Measurements from ENCODE around the gene AKAP8L. TPM values are rescaled to one million over a fixed set of nuclear protein-coding genes. Genes with fewer than 3 reads are reported as not detected.

The AKAP8L gene
- 10 to 100 TPM; 96.3 to 98.2 TPM for total RNA-seq

- peak within 1 kb of the TSS; percentile 97 for H3K27ac Mint-ChIP-seq
Measured at GRCh38 chr19:15418579-15419412, at the start of gene AKAP8L. Gene AKAP8L, minus strand, starts transcription at chr19:15418988. Its CDS starts 65 bp downstream, at chr19:15418923.

GRCh38 chr19:15467734-15468214, 49.0 kb upstream of the AKAP8L start:
- Mint-ChIP-seq H3K27ac (peak overlapping the region; percentile 98), H3K4me3 (peak overlapping the region; percentile 17), H3K27me3 (peaks cover 8% of the 10 kb centered on the region), H3K36me3 (ENCODE audit: low read depth) (peaks cover 39% of the 10 kb centered on the region), H3K4me1 (peaks cover 59% of the 10 kb centered on the region), H3K9me3 (no peaks in the 10 kb centered on the region)
- ChIA-PET CTCF (interaction anchor here (1.1 to 3.0 kb wide), 6 partner anchors 43 to 88 kb away, joined by 3 to 28 read pairs (median 4); partner anchors contain the start of genes AKAP8 and AKAP8L), POLR2A (interaction anchor here (0.7 to 9.5 kb wide), 15 partner anchors 12 to 376 kb away, joined by 3 to 124 read pairs (median 10); partner anchors contain the start of genes AKAP8, AKAP8L, PGLYRP2 and WIZ)
- DNase-seq: no peak

More at GRCh38 chr19:15418579-15419412, at the start of gene AKAP8L:
- CTCF ChIA-PET: interaction anchor here (0.5 to 7.0 kb wide), 44 partner anchors 9 to 903 kb away, joined by 3 to 242 read pairs (median 4); partner anchors contain the start of genes AKAP8, BRD4, PGLYRP2 and RASAL3
- H3K9me3 Mint-ChIP-seq: peaks cover 3% of the 10 kb centered on the region
- POLR2A ChIA-PET: interaction anchor here (0.5 to 6.9 kb wide), 33 partner anchors 9 to 418 kb away, joined by 3 to 108 read pairs (median 4); partner anchors contain the start of genes AKAP8, BRD4, RASAL3 and WIZ
- peak within 1 kb of the TSS; percentile 97 for H3K4me3 Mint-ChIP-seq
- DNase-seq: peak; percentile 99
- peaks cover 35% of the 10 kb centered on the region for H3K36me3 Mint-ChIP-seq (ENCODE audit: low read depth)
- H3K4me1 Mint-ChIP-seq: peaks cover 42% of the 10 kb centered on the region
- H3K27me3 Mint-ChIP-seq: no peaks in the 10 kb centered on the region

DNA sequence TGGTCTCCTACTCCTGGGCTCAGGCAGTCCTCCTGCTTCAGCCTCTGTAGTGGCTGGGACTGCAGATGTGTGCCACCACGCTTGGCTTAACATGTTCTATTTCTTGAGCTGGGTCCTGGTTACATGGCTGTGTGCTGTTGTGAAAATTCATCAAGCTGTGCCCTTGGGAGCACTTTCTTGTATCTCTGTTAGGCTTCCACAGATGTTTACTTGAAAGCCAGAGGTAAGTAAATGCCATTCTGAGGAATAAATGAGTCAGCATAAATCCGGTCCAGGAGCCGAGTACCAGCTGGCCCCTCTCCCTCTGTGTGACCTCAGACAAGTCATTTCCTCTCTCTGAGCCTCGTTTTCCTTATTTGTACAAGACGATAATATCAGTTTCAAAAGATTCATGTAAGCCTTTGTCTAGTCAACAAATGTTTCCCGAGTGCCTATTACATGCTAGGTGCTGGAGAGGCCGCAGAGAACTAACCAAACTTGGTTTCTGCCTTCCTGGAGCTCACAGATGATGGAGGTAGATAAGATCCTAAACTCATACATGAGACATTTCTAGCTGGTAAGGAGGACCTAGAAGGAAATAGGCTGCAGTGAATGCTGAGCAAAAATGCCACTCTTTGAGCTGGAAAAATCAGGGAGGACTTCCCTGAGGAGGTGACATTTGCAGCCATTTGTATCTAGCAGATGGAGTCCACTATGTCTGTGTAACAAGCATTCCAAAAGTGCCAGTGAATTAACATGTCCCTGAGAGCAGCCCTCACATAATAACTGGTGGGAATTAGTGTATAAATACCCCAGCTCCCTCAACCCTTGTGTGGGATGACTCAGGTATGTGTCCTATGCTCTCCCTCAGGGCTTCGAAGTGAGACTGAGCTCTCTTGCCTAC, 48.3 kb upstream of the AKAP8L start:
- DNase-seq: peak; percentile 83
- CTCF ChIA-PET: interaction anchor here (0.7 to 3.0 kb wide), 7 partner anchors 44 to 949 kb away, joined by 3 to 28 read pairs (median 4); partner anchors contain the start of genes AKAP8 and AKAP8L
- H3K36me3 Mint-ChIP-seq (ENCODE audit: low read depth): peaks cover 45% of the 10 kb centered on the region
- H3K27me3 Mint-ChIP-seq: peaks cover 8% of the 10 kb centered on the region
- peak overlapping the region; percentile 98 for H3K27ac Mint-ChIP-seq
- H3K4me1 Mint-ChIP-seq: peaks cover 64% of the 10 kb centered on the region
- H3K9me3 Mint-ChIP-seq: no peaks in the 10 kb centered on the region
- H3K4me3 Mint-ChIP-seq: peak overlapping the region; percentile 66
- POLR2A ChIA-PET: interaction anchor here (0.7 to 9.5 kb wide), 18 partner anchors 12 to 376 kb away, joined by 3 to 124 read pairs (median 6); partner anchors contain the start of genes AKAP8, AKAP8L, PGLYRP2 and WIZ

DNA sequence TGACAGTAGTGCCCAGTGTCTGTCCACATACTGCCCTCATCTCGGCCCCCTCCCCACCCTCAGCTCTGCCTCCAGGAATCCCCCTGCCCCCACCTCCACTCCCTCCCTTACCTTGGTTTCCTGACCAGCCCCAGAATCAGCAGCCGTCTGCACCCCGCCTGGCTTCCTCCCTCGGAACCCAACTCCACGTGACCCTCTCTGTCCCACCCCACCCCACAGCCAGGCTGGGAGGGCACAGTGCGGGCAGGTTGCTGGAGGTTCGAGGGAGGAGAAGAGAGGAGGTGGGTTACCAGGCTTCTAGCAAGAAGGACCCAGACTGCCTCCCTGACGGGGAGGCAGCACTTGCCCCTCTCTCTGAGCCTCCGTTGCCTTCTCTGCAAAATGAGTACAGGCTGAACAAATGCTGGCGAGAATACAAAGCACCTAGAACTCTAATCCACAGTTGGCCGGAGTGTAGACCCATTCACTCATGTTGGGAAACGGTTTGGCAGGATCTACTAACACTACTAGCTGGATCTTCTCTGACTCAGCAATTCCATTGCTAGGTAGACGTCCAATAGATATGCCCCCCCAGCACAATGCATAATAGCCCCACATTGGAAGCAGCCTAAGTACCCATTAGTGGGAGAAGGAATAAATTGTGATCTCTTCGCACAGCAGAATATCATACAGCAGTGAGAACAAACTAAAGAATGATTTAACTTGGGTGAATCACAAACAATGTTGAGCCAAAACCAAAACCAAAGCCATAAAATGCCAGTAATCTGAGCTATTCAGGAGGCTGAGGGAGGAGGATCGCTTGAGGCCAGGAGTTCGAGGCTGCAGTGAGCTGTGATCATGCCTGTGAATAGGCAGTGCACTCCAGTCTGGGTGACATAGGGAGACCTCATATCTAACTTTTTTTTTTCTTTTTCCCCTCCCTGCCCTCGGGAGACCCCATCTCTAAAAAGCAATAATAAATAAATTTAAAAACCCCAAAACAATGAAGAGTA, 45.9 kb upstream of the AKAP8L start, which contains the start of gene RASAL3:
RASAL3 (minus strand) TSS at position 151 of the 992 bp plus-strand sequence. CDS start 186 bp downstream, outside the sequence.
- DNase-seq: peak; percentile 80
- ChIA-PET CTCF (interaction anchor here (0.5 to 3.0 kb wide), 10 partner anchors 10 to 289 kb away, joined by 3 to 24 read pairs (median 6); partner anchors contain the start of gene AKAP8L), POLR2A (interaction anchor here (0.6 to 9.5 kb wide), 20 partner anchors 9 to 774 kb away, joined by 3 to 124 read pairs (median 6); partner anchors contain the start of genes AKAP8, AKAP8L, WIZ and ZNF333)
- Mint-ChIP-seq H3K27ac (peak within 1 kb of the TSS; percentile 94), H3K9me3 (no peaks in the 10 kb centered on the region), H3K36me3 (ENCODE audit: low read depth) (peaks cover 65% of the 10 kb centered on the region), H3K4me3 (peak within 1 kb of the TSS; percentile 86), H3K4me1 (peaks cover 71% of the 10 kb centered on the region), H3K27me3 (peaks cover 8% of the 10 kb centered on the region)

GRCh38 chr19:15463861-15464371, 45.1 kb upstream of the AKAP8L start:
- Mint-ChIP-seq H3K4me1 (peaks cover 65% of the 10 kb centered on the region), H3K36me3 (ENCODE audit: low read depth) (peaks cover 64% of the 10 kb centered on the region), H3K9me3 (no peaks in the 10 kb centered on the region), H3K27me3 (peaks cover 4% of the 10 kb centered on the region), H3K27ac (peak overlapping the region; percentile 94), H3K4me3 (peak overlapping the region; percentile 86)
- ChIA-PET CTCF (interaction anchor here (0.5 to 2.2 kb wide), 14 partner anchors 9 to 287 kb away, joined by 3 to 24 read pairs (median 4); partner anchors contain the start of gene AKAP8L), POLR2A (interaction anchor here (0.6 to 9.5 kb wide), 29 partner anchors 9 to 942 kb away, joined by 3 to 124 read pairs (median 4); partner anchors contain the start of genes AKAP8, AKAP8L, WIZ and ZNF333)
- DNase-seq: peak; percentile 88

DNA sequence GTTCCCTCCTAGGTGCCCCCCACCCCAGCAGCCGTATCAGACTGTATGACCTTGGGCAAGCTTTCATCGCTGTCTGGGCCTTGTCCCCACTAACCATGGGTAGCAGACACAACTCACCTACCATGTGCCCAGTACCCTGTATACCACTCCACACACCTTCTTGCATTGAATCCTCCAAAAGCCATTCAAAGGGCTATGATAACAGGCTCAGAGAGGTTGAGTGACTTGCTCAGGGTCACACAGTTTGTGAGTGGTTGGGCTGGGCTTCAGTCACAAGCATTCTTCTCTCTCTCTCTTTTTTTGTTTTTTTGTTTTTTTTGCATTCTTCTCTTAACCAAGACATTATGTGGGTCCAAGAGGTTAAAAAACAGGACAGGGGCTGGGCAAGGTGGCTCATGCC, 42.9 kb upstream of the AKAP8L start:
- no peaks in the 10 kb centered on the region for H3K9me3 Mint-ChIP-seq
- H3K4me1 Mint-ChIP-seq: peaks cover 42% of the 10 kb centered on the region
- peaks cover 63% of the 10 kb centered on the region for H3K36me3 Mint-ChIP-seq (ENCODE audit: low read depth)
- DNase-seq: no peak
- H3K27me3 Mint-ChIP-seq: no peaks in the 10 kb centered on the region
- peak overlapping the region; percentile 94 for H3K27ac Mint-ChIP-seq
- CTCF ChIA-PET: no interaction called here
- H3K4me3 Mint-ChIP-seq: peak overlapping the region; percentile 86
- POLR2A ChIA-PET: interaction anchor here (8.3 to 9.5 kb wide), 2 partner anchors 9 to 43 kb away, joined by 92 to 124 read pairs; partner anchors contain the start of genes AKAP8L and WIZ

DNA sequence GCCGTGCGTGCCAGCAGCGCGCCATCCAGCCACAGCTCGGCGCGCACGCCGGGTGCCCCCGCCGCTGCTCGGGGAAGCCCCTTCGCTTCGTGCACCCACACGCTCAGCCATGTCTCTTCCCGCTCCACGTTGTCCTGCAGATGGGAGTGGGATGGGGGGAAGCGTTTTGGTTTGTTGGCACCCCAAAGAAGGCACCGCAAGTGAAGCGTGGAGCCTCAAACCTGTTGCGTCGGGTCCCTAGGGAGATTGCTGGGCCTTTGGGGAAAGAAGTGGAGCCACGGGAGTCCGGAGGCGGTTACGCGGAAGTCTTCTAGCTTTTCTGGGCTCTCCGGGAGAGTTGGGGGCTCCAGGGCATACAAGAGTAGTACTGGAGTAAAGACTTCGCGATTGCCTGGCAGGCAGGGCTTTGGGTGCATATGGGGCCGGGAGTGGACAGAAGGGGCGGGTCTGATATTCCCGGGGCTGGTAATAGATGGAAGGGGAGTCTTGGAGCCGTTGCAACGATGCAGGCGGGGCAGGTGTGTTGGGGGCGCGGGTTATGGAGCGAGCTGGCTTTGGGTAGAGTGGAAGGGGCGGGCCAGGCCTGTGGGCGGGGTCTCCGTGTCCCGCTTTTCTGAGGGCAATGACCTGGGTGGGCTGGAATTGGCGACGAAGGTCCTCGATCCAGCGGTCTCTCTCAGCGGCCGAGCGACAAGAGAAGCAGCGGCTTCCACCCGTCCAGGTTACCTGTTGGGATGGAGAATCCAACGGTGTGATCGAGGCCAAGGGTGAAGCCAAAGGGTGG, 39.1 kb upstream of the AKAP8L start:
- H3K36me3 Mint-ChIP-seq (ENCODE audit: low read depth): peaks cover 78% of the 10 kb centered on the region
- H3K27me3 Mint-ChIP-seq: no peaks in the 10 kb centered on the region
- peaks cover 35% of the 10 kb centered on the region for H3K4me1 Mint-ChIP-seq
- H3K9me3 Mint-ChIP-seq: no peaks in the 10 kb centered on the region
- POLR2A ChIA-PET: interaction anchor here (1.5 to 12.2 kb wide), 4 partner anchors 8 to 79 kb away, joined by 4 to 124 read pairs (median 11); partner anchors contain the start of genes AKAP8, AKAP8L and RASAL3
- H3K27ac Mint-ChIP-seq: no peak overlapping the region
- H3K4me3 Mint-ChIP-seq: no peak overlapping the region
- no peak for DNase-seq
- CTCF ChIA-PET: no interaction called here

DNA sequence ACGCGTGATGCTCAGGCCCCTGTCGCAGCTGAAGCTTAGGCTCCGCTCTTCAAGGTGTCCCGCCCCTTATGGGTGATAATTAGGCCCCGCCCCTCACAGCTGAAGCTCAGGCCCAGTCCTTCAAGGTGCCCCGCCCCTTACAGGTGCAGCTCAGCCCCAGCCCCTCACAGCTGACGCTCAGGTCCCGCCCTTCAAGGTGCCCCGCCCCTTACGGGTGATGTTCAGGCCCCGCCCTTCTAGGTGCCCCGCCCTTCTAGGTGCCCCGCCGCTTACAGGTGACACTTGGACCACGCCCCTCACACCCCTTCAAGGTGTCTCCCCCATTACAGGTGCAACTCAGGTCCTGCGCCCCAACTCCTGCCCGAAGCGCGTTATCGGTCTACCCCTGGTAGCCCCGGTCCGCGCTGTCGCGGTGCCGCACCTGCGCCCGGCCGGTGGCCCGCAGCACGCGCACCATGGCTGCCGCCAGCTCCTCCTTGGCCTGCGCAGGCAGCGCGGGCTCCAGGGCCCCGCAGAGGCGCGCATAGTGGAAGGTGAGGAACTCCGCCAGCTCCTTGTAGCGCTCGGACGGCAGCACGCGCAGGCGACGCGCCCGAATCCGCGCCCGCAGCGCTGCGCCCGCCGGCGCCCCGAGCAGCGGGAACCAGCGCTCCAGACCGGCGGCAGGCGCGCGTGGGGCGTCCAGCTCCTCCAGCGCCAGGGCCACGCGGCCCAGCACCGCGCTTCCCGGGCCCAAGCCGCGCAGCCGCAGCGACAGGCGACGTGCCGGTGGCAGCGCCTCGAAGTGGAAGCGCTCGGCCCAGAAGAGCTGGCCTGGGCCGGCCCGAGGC, 38.3 kb upstream of the AKAP8L start:
- no peak for DNase-seq
- Mint-ChIP-seq H3K36me3 (ENCODE audit: low read depth) (peaks cover 76% of the 10 kb centered on the region), H3K9me3 (no peaks in the 10 kb centered on the region), H3K4me1 (peaks cover 27% of the 10 kb centered on the region), H3K4me3 (no peak overlapping the region), H3K27ac (no peak overlapping the region), H3K27me3 (no peaks in the 10 kb centered on the region)
- POLR2A ChIA-PET: interaction anchor here (1.1 to 12.2 kb wide), 6 partner anchors 9 to 98 kb away, joined by 3 to 124 read pairs (median 7); partner anchors contain the start of genes AKAP8, AKAP8L and RASAL3
- CTCF ChIA-PET: interaction anchor here (3.5 kb wide), 1 partner anchor 37 kb away, joined by 17 read pairs; no protein-coding TSS in a partner anchor

DNA sequence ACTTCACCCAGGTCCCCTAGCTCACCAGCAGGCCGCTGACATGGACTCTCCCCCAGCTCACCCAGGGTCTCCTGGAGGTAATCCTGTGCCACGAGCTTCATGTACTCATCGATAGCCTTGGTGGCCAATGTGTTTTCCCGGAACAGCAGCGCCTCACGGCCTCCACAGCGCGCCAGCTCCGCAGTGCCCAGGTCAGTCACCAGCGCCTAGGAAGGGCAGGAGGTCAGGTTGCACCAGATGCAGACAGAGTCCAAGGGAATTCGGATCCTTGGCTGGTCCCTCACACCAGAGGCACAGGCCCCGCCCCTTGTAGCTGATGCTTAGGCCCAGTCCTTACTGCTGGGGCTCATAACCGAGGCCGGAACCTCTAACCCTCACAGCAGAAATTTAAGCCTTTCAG, 37.7 kb upstream of the AKAP8L start:
- peaks cover 76% of the 10 kb centered on the region for H3K36me3 Mint-ChIP-seq (ENCODE audit: low read depth)
- CTCF ChIA-PET: interaction anchor here (3.5 kb wide), 1 partner anchor 36 kb away, joined by 17 read pairs; no protein-coding TSS in a partner anchor
- POLR2A ChIA-PET: interaction anchor here (1.1 to 12.2 kb wide), 6 partner anchors 9 to 99 kb away, joined by 3 to 124 read pairs (median 7); partner anchors contain the start of genes AKAP8, AKAP8L and RASAL3

More for the DNA sequence above, 37.7 kb upstream of the AKAP8L start:
- Mint-ChIP-seq H3K9me3 (no peaks in the 10 kb centered on the region), H3K4me3 (no peak overlapping the region), H3K27ac (no peak overlapping the region), H3K27me3 (no peaks in the 10 kb centered on the region), H3K4me1 (peaks cover 24% of the 10 kb centered on the region)
- DNase-seq: no peak
